Transverse colon (tissue), 4 donors: ENCODE data around the gene CCT3.

ENCODE experiments used
- EP300 ChIP-seq: sonication (generic); formaldehyde crosslinking; IDR thresholded peaks from one replicate; pipeline ENCODE4 v1.6.1; 2017; ENCODE audit warnings: antibody characterized with exemption, low read depth
- POLR2A ChIP-seq: fragments of 450-650 bp; IDR thresholded peaks from one replicate; pipeline ENCODE4 v1.6.1; 2016; ENCODE audit warnings: antibody characterized with exemption, mild to moderate bottlenecking, moderate library complexity
- POLR2AphosphoS5 ChIP-seq, 3 donors: sonication (generic); formaldehyde crosslinking; IDR thresholded peaks; one replicate each; pipeline ENCODE4 v1.6.1; 2016; ENCODE audit warnings: antibody characterized with exemption in 3 of 3
- TF ChIP-seq, protein P1 (sequence below), 5 experiments: fragments of 200-600 bp in 3 of 5; fragments of 450-650 bp in 2 of 5; sonication (generic) in 3 of 5; IDR thresholded peaks; 1 replicate in 2 of 5; 2 replicates in 3 of 5; pipeline ENCODE4 v1.5.1; 2016 to 2017; ENCODE audit warnings: antibody characterized with exemption in 5 of 5, inconsistent platforms in 3 of 5, mild to moderate bottlenecking in 2 of 5, moderate library complexity in 1 of 5

DNA sequence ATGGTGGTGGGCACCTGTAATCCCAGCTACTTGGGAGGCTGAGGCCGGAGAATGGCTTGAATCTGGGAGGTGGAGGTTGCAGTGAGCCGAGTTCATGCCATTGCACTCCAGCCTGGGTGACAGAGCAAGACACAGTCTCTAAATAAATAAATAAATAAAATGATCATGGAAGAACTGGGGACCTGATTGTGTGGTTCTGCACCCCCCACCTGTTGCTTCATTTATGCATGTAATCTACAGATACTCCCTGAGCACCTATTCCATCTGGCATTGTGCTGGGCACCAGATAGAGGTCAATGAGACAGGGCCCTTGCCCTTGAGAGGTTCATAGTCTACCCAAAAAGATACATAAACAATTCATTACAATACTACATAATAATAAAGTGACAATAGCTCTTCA, 19.9 kb upstream of the CCT3 start:
- no peak for TF ChIP-seq POLR2A
- TF ChIP-seq, protein P1, sequence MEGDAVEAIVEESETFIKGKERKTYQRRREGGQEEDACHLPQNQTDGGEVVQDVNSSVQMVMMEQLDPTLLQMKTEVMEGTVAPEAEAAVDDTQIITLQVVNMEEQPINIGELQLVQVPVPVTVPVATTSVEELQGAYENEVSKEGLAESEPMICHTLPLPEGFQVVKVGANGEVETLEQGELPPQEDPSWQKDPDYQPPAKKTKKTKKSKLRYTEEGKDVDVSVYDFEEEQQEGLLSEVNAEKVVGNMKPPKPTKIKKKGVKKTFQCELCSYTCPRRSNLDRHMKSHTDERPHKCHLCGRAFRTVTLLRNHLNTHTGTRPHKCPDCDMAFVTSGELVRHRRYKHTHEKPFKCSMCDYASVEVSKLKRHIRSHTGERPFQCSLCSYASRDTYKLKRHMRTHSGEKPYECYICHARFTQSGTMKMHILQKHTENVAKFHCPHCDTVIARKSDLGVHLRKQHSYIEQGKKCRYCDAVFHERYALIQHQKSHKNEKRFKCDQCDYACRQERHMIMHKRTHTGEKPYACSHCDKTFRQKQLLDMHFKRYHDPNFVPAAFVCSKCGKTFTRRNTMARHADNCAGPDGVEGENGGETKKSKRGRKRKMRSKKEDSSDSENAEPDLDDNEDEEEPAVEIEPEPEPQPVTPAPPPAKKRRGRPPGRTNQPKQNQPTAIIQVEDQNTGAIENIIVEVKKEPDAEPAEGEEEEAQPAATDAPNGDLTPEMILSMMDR (IDR thresholded peaks at IDR 0.05), result no peak
- no peak for TF ChIP-seq POLR2AphosphoS5 (IDR thresholded peaks at IDR 0.05)
- no peak for TF ChIP-seq EP300
